GM12878 (cell line): ENCODE results near the gene FAM20A. TPM values are rescaled to one million over a fixed set of nuclear protein-coding genes. Genes with fewer than 3 reads are reported as not detected.

ENCODE experiments used
- ATAC-seq: fragments of 200-7000 bp; cut with Tn5 transposase; 3 replicates; pipeline ENCODE4 v1.9.1; 2020; ENCODE audit warnings: mild to moderate bottlenecking, moderate library complexity
- BruUV-seq: library from RNA; stranded (reverse); fragments of 400-500 nt; replicated peaks from 2 replicates; lab custom pipeline; 2021; lab: Mats Ljungman, UMichigan
- CTCF ChIA-PET: fragments of 300-600 bp; sonication (Branson Sonifier 250); formaldehyde crosslinking; extraction: SDS; loops from one replicate; lab custom pipeline; 2021; ENCODE audit warnings: inconsistent platforms; lab: Yijun Ruan, JAX
- POLR2A ChIA-PET: fragments of 350-600 bp; formaldehyde crosslinking; extraction: SDS; loops from one replicate; lab custom pipeline; 2021; ENCODE audit warnings: inconsistent platforms; lab: Charles Lee
- RAD21 ChIA-PET: fragments of 300-600 bp; sonication (Branson Sonifier 250); formaldehyde crosslinking; loops from one replicate; lab custom pipeline; 2023; ENCODE audit warnings: antibody characterized with exemption; ENCODE audit not compliant: unreplicated experiment; lab: Charles Lee
- SMC1A ChIA-PET: fragments of 300-600 bp; sonication (Branson Sonifier 250); formaldehyde crosslinking; loops from one replicate; lab custom pipeline; 2023; ENCODE audit not compliant: unreplicated experiment, uncharacterized antibody; lab: Charles Lee
- DNase-seq: peaks from one replicate; pipeline ENCODE4 v3.0.0-alpha.2; 2011; ENCODE audit warnings: low read depth, low spot score
- FAIRE-seq: peaks from 3 replicates; lab custom pipeline; 2011; peaks lifted over from hg19 to GRCh38; lab: Jason Lieb, UNC
- H2AFZ ChIP-seq: 2 replicates; pipeline ENCODE4 v1.6.0; 2011; ENCODE audit warnings: low read depth, low read length, control low read depth; ENCODE audit not compliant: control insufficient read depth
- H3K27ac ChIP-seq: 2 replicates; pipeline ENCODE4 v1.5.1; 2011; ENCODE audit warnings: control low read depth; ENCODE audit not compliant: control insufficient read depth, insufficient read depth
- H3K27me3 ChIP-seq, 2 experiments: replicated peaks in 1 of 2; 2 replicates each; pipeline versions ENCODE4 v1.6.0 to v1.6.1; 2011; ENCODE audit warnings: low read length in 1 of 2; ENCODE audit not compliant: control insufficient read depth in 2 of 2, insufficient read depth in 2 of 2
- H3K36me3 ChIP-seq, 2 experiments: 2 replicates each; pipeline ENCODE4 v1.5.1; 2011; ENCODE audit warnings: low read length in 1 of 2; ENCODE audit not compliant: control insufficient read depth in 2 of 2, insufficient read depth in 2 of 2
- H3K4me1 ChIP-seq: 2 replicates; pipeline ENCODE4 v1.6.1; 2011; ENCODE audit warnings: mild to moderate bottlenecking, low read length, moderate library complexity, mixed read lengths; ENCODE audit not compliant: control insufficient read depth, insufficient read depth
- H3K4me2 ChIP-seq: 2 replicates; pipeline ENCODE4 v1.6.0; 2011; ENCODE audit warnings: control low read depth; ENCODE audit not compliant: control insufficient read depth, insufficient read depth
- H3K4me3 ChIP-seq: fragments of 200-600 bp; sonication (generic); 2 replicates; pipeline ENCODE4 v1.5.1; 2016
- H3K79me2 ChIP-seq: 2 replicates; pipeline ENCODE4 v1.6.0; 2011; ENCODE audit warnings: low read length; ENCODE audit not compliant: control insufficient read depth, insufficient read depth
- H3K9ac ChIP-seq: 2 replicates; pipeline ENCODE4 v1.8.0; 2011; ENCODE audit warnings: low read length, control low read depth, mixed read lengths; ENCODE audit not compliant: control insufficient read depth, insufficient read depth
- H3K9me3 ChIP-seq: replicated peaks from 3 replicates; pipeline ENCODE4 v1.5.1; 2011; ENCODE audit warnings: mild to moderate bottlenecking, low read length; ENCODE audit not compliant: control insufficient read depth, insufficient read depth
- H4K20me1 ChIP-seq: 2 replicates; pipeline ENCODE4 v1.6.0; 2011; ENCODE audit not compliant: control insufficient read depth, insufficient read depth
- FOXK2 ChIP-seq: fragments of 450-650 bp; IDR thresholded peaks from 2 replicates; pipeline ENCODE4 v1.6.1; 2017; ENCODE audit warnings: mild to moderate bottlenecking, moderate library complexity
- KAT2A ChIP-seq: conservative IDR thresholded peaks from 2 replicates; pipeline ENCODE4 v1.6.1; 2011; ENCODE audit warnings: low read depth, low read length; ENCODE audit not compliant: control insufficient read depth
- KLF5 ChIP-seq: fragments of 450-650 bp; IDR thresholded peaks from 2 replicates; pipeline ENCODE4 v1.6.1; 2014; ENCODE audit warnings: mild to moderate bottlenecking; ENCODE audit not compliant: partially characterized antibody
- NR2C2 ChIP-seq: IDR thresholded peaks from 2 replicates; pipeline ENCODE4 v1.6.1; 2011; ENCODE audit warnings: borderline replicate concordance, low read depth; ENCODE audit not compliant: control insufficient read depth, insufficient read length
- NR2F1 ChIP-seq: fragments of 450-650 bp; conservative IDR thresholded peaks from 2 replicates; pipeline ENCODE4 v1.6.1; 2017; ENCODE audit warnings: mild to moderate bottlenecking
- POU2F2 ChIP-seq: IDR thresholded peaks from 3 replicates; pipeline ENCODE4 v1.6.1; 2011; ENCODE audit warnings: low read depth, mild to moderate bottlenecking, low read length, borderline replicate concordance
- RCOR1 ChIP-seq: conservative IDR thresholded peaks from 2 replicates; pipeline ENCODE4 v1.6.1; 2012; ENCODE audit warnings: low read depth, low read length, improper control_type of control experiment
- TARDBP ChIP-seq: IDR thresholded peaks from 2 replicates; pipeline ENCODE4 v1.6.1; 2016; ENCODE audit warnings: borderline replicate concordance
- ZBTB40 ChIP-seq: fragments of 450-650 bp; IDR thresholded peaks from 2 replicates; pipeline ENCODE4 v1.6.1; 2016; ENCODE audit warnings: mild to moderate bottlenecking, moderate library complexity, borderline replicate concordance
- ZNF622 ChIP-seq: fragments of 450-650 bp; IDR thresholded peaks from 2 replicates; pipeline ENCODE4 v1.6.1; 2017; ENCODE audit warnings: mild to moderate bottlenecking, inconsistent platforms
- WGBS: methylation state at CpG from one replicate; pipeline ENCODE4 v1.1.6; 2016; ENCODE audit warnings: low lambda C conversion rate; ENCODE audit not compliant: insufficient replicate concordance, insufficient coverage; ENCODE audit errors: missing lambda C conversion rate; 5-methylcytosine and 5-hydroxymethylcytosine counted together
- in situ Hi-C: fragments of 300-500 bp; cut with MboI; formaldehyde crosslinking; loops from 9 replicates; pipeline ENCODE4 v1.14.3; 2018; ENCODE audit warnings: mixed read lengths
- intact Hi-C: fragments of 100-400 bp; cut with micrococcal nuclease; formaldehyde crosslinking; loops from one replicate; pipeline ENCODE4 v1.14.2; 2022; ENCODE audit not compliant: unreplicated experiment
- polyA plus RNA-seq, 11 experiments: library from polyadenylated mRNA; depleted of rRNA in 4 of 11; unstranded in 6 of 11; stranded (reverse) in 5 of 11; fragments of >200 nt; fragmentation: Nextera tagmentation in 4 of 11; fragmentation: Illumina TruSeq in 1 of 11; extraction: Ambion mirVana in 4 of 11; extraction: Trizol in 1 of 11; gene quantifications; 1 replicate in 1 of 11; 2 replicates in 10 of 11; pipeline versions ENCODE4 v1.2.1 to v1.2.3, GENCODE V29; 2011 to 2016; ENCODE audit warnings: inconsistent platforms in 2 of 11, missing spikeins in 2 of 11, low read depth in 1 of 11
- total RNA-seq, 4 experiments: library from RNA; depleted of rRNA in 3 of 4; stranded (reverse); fragments of >200 nt in 3 of 4; fragmentation: Illumina TruSeq in 1 of 4; extraction: Trizol in 1 of 4; gene quantifications; 2 replicates each; pipeline versions ENCODE4 v1.2.1 to v1.2.3, GENCODE V29; 2013 to 2021
- TF ChIP-seq, protein P1 (sequence below): fragments of 450-650 bp; formaldehyde crosslinking; IDR thresholded peaks from 2 replicates; pipeline ENCODE4 v1.4.0; 2022; ENCODE audit warnings: mild to moderate bottlenecking, moderate library complexity
- TF ChIP-seq, protein P2 (sequence below): fragments of 450-650 bp; IDR thresholded peaks from 2 replicates; pipeline ENCODE4 v1.6.1; 2017; ENCODE audit warnings: low read depth, mild to moderate bottlenecking, moderate library complexity

The FAM20A gene
- total and polyA plus RNA-seq, 10 of the 15 experiments (the other 5 are each of a cell fraction or from before 2014, with no cell fraction given): 0.13 TPM; not detected in 9

DNA sequence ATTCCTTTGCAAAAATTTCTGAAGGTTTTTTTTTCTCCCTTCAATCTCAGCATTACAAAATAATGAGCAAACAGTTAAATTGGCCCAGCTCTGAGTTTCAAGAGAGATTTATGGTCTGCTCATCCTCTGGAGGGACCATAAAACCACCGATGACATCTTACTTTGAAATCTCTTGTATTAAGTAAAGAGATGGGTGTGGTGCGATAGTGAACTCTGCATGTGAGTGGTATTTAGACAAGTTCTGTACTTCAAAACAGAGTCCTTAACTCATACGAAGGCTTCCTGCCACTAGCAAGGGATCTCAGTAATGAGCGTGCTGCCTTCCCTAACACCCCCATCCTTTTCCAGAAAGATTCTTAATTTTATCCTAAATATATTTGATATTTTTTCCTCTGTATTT is 2.1 kb downstream of the FAM20A start:
- Histone ChIP-seq H3K4me2 (no peak overlapping the region), H3K4me1 (no peaks in the 10 kb centered on the region), H3K36me3 (no peaks in the 10 kb centered on the region), H2AFZ (no peak overlapping the region), H3K4me3 (no peak overlapping the region), H3K9ac (no peak overlapping the region), H3K9me3 (no peaks in the 10 kb centered on the region), H3K27ac (no peak overlapping the region), H4K20me1 (no peaks in the 10 kb centered on the region), H3K79me2 (no peaks in the 10 kb centered on the region), H3K27me3 (peaks cover 3 to 18% of the 10 kb centered on the region in 2 experiments)
- ChIA-PET SMC1A (no interaction called here), CTCF (no interaction called here), POLR2A (no interaction called here), RAD21 (no interaction called here)
- in situ Hi-C loops (no loop called here), intact Hi-C loops (no loop called here)
- DNase-seq: no peak
- no TSS peak for BruUV-seq
- no peak for ATAC-seq
- no peak for FAIRE-seq
- 67% methylated on average over 4 of the region's 4 CpGs for WGBS
- TF ChIP-seq POU2F2 (no peak), KAT2A (no peak), FOXK2 (no peak), NR2F1 (no peak), RCOR1 (no peak), TARDBP (no peak), ZNF622 (no peak), KLF5 (no peak), ZBTB40 (no peak), NR2C2 (no peak)
- TF ChIP-seq, protein P1, sequence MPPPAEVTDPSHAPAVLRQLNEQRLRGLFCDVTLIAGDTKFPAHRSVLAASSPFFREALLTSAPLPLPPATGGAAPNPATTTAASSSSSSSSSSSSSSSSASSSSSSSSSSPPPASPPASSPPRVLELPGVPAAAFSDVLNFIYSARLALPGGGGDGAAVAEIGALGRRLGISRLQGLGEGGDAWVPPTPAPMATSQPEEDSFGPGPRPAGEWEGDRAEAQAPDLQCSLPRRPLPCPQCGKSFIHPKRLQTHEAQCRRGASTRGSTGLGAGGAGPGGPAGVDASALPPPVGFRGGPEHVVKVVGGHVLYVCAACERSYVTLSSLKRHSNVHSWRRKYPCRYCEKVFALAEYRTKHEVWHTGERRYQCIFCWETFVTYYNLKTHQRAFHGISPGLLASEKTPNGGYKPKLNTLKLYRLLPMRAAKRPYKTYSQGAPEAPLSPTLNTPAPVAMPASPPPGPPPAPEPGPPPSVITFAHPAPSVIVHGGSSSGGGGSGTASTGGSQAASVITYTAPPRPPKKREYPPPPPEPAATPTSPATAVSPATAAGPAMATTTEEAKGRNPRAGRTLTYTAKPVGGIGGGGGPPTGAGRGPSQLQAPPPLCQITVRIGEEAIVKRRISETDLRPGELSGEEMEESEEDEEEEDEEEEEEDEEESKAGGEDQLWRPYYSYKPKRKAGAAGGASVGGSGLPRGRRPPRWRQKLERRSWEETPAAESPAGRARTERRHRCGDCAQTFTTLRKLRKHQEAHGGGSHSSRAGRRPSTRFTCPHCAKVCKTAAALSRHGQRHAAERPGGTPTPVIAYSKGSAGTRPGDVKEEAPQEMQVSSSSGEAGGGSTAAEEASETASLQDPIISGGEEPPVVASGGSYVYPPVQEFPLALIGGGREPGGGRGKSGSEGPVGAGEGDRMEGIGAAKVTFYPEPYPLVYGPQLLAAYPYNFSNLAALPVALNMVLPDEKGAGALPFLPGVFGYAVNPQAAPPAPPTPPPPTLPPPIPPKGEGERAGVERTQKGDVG (CRISPR knock-in tag): no peak
- TF ChIP-seq, protein P2, sequence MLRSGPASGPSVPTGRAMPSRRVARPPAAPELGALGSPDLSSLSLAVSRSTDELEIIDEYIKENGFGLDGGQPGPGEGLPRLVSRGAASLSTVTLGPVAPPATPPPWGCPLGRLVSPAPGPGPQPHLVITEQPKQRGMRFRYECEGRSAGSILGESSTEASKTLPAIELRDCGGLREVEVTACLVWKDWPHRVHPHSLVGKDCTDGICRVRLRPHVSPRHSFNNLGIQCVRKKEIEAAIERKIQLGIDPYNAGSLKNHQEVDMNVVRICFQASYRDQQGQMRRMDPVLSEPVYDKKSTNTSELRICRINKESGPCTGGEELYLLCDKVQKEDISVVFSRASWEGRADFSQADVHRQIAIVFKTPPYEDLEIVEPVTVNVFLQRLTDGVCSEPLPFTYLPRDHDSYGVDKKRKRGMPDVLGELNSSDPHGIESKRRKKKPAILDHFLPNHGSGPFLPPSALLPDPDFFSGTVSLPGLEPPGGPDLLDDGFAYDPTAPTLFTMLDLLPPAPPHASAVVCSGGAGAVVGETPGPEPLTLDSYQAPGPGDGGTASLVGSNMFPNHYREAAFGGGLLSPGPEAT: no peak
